Mucosa of descending colon (tissue), 3 donors: Measurements from ENCODE around the gene POU3F3. TPM values are rescaled to one million over a fixed set of nuclear protein-coding genes. Genes with fewer than 3 reads are reported as not detected.

Experiments used
- ATAC-seq: fragments of 200-7000 bp; cut with Tn5 transposase; one replicate; pipeline ENCODE4 v1.9.1; 2020; ENCODE audit warnings: mild to moderate bottlenecking, moderate library complexity
- DNase-seq, 3 donors: peaks; one replicate each; pipeline ENCODE4 v3.0.0-alpha.2; 2020
- H3K36me3 ChIP-seq: fragments of 200-600 bp; one replicate; pipeline ENCODE4 v1.8.0; 2021; ENCODE audit warnings: low read depth, mild to moderate bottlenecking
- H3K4me1 ChIP-seq: fragments of 200-600 bp; one replicate; pipeline ENCODE4 v1.8.0; 2021; ENCODE audit warnings: low read depth, mild to moderate bottlenecking
- H3K4me3 ChIP-seq: fragments of 200-600 bp; one replicate; pipeline ENCODE4 v1.8.0; 2021; ENCODE audit warnings: mild to moderate bottlenecking
- H3K9me3 ChIP-seq: fragments of 200-600 bp; one replicate; pipeline ENCODE4 v1.8.0; 2021; ENCODE audit warnings: mild to moderate bottlenecking
- CTCF ChIP-seq: fragments of 200-600 bp; IDR thresholded peaks from one replicate; pipeline ENCODE4 v1.8.0; 2022; ENCODE audit warnings: antibody characterized with exemption, mild to moderate bottlenecking
- intact Hi-C, 2 donors: fragments of 100-400 bp; cut with DNase I in 1 of 2; cut with micrococcal nuclease in 1 of 2; formaldehyde crosslinking; loops; one replicate each; pipeline versions ENCODE4 v1.11.0 to v1.11.1; 2022; cut with DNase I, micrococcal nuclease
- total RNA-seq, 3 donors: library from RNA; stranded (reverse); fragmentation: NEBNext Ultra II Directional in 2 of 3; extraction: Animal tissue kit (Norgen Biotek cat#: 25700) in 2 of 3; gene quantifications; one replicate each; pipeline versions ENCODE4 v1.2.1 to v1.2.4, GENCODE V29; 2021 to 2023
- donor health status: DM: no; HTN: no; CAD: no; lungs with moderate emphysema.
- donor health status: DM: no; HTN: no; CAD: no.
- donor health status: DM: no; HTN: yes; CAD: no.

POU3F3 gene
- total RNA-seq, 3 donors from 2014 or later: 0.12 to 1.4 (median 0.14) TPM

GRCh38 chr2:104889960-104890684, 36.2 kb downstream of the POU3F3 start:
- Histone ChIP-seq H3K36me3 (no peaks in the 10 kb centered on the region), H3K4me1 (peaks cover 16% of the 10 kb centered on the region), H3K4me3 (no peak overlapping the region), H3K9me3 (no peaks in the 10 kb centered on the region)
- peak; percentile 68 to 74 (median 70) for DNase-seq
- peak; percentile 81 for ATAC-seq
- no peak for TF ChIP-seq CTCF
- intact Hi-C loops: no loop called here

- H3K4me1 ChIP-seq: peaks cover 16% of the 10 kb centered on the region
- DNase-seq: no peak
- no peaks in the 10 kb centered on the region for H3K36me3 ChIP-seq
- H3K4me3 ChIP-seq: no peak overlapping the region
- no peak for ATAC-seq
- no peaks in the 10 kb centered on the region for H3K9me3 ChIP-seq
- TF ChIP-seq CTCF: no peak
- intact Hi-C loops: no loop called here
Observed at GRCh38 chr2:104890685-104891069, 36.8 kb downstream of the POU3F3 start.

GRCh38 chr2:104891145-104891544, 37.2 kb downstream of the POU3F3 start:
- intact Hi-C loops: no loop called here
- no peak for TF ChIP-seq CTCF
- Histone ChIP-seq H3K4me1 (peaks cover 16% of the 10 kb centered on the region), H3K4me3 (no peak overlapping the region), H3K9me3 (no peaks in the 10 kb centered on the region), H3K36me3 (no peaks in the 10 kb centered on the region)
- no peak for DNase-seq
- ATAC-seq: no peak

DNA sequence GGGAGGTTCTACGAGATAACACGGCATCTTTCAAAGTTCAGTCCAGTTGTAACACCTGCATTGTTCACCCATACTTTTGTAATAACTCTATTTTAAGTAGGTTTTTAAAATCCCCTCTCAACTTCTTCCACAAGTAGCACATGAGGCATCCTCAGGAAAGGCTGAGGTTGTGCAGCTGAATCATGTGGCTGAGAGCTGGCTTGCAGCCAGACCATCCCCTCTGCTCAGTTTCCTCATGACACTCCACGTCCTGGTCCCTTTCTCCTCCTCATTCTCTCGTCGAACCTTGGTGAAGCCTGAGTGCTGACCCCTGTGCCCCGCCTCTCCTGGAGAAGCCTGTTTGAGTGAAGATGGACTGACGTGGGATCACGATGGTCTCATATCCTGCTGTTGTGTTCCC, 42.5 kb downstream of the POU3F3 start:
- no peak for TF ChIP-seq CTCF
- DNase-seq (no peak), ATAC-seq (no peak)
- no peaks in the 10 kb centered on the region for H3K36me3 ChIP-seq
- H3K9me3 ChIP-seq: no peaks in the 10 kb centered on the region
- intact Hi-C loops: no loop called here
- H3K4me3 ChIP-seq: no peak overlapping the region
- no peaks in the 10 kb centered on the region for H3K4me1 ChIP-seq

DNA sequence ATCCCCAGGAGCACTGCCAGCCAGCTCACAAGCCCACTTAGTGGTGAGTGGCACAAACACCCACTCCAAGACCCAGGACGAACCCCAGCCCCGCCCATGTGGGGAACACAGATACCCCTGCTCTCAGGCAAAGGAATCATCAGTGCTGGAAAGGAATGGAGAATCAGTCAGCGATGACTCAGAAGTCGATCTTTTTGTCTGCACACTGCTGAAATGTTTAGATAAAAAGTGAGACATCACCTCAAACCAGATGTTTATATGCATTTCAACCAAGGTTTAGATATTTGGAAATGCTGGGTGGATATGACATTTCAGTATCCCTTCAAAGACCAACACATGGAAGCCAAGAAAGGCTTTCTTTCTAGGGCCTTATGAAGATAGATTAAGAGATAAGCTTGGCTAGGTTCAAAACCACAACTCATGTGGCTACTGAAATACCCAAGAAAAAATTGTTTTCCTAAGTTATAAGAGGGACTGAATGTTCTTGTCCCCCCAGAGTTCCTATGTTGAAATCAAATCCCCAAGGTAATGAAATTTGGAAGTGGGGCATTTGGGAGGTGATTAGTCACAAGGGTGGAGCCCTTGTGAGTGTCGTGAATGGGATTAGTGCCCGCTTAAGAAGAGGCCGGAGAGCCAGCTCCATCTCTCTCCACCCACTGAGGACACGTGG, 43.7 kb downstream of the POU3F3 start:
- TF ChIP-seq CTCF: no peak
- intact Hi-C loops: no loop called here

More for the DNA sequence above, 43.7 kb downstream of the POU3F3 start:
- Histone ChIP-seq H3K36me3 (no peaks in the 10 kb centered on the region), H3K9me3 (no peaks in the 10 kb centered on the region), H3K4me1 (no peaks in the 10 kb centered on the region), H3K4me3 (no peak overlapping the region)
- no peak for DNase-seq
- no peak for ATAC-seq
